Ovary (tissue), 3 donors: ENCODE measurements around the gene TFIP11.

Experiments used
- CTCF ChIP-seq, 3 donors: fragments of 450-650 bp in 2 of 3; fragments of 200-600 bp in 1 of 3; IDR thresholded peaks; one replicate each; pipeline versions ENCODE4 v1.5.1 to v1.8.0; 2016 to 2022; ENCODE audit warnings: antibody characterized with exemption in 3 of 3, mild to moderate bottlenecking in 1 of 3
- EP300 ChIP-seq: sonication (generic); formaldehyde crosslinking; IDR thresholded peaks from one replicate; pipeline ENCODE4 v1.6.1; 2017; ENCODE audit warnings: antibody characterized with exemption
- POLR2A ChIP-seq: fragments of 450-650 bp; IDR thresholded peaks from one replicate; pipeline ENCODE4 v1.6.1; 2017; ENCODE audit warnings: antibody characterized with exemption, mild to moderate bottlenecking, moderate library complexity
- donor health status: DM: no; HTN: no; CAD: no.

- TF ChIP-seq POLR2A (no peak), CTCF (IDR thresholded peaks at IDR 0.05) (no peak), EP300 (no peak)
Observed at GRCh38 chr22:26484360-26484706, 27.9 kb downstream of the TFIP11 start.
